H1 (cell line): ENCODE measurements around the gene OXSR1. TPM values are rescaled to one million over a fixed set of nuclear protein-coding genes. Genes with fewer than 3 reads are reported as not detected.

Source experiments
- CTCF ChIA-PET: fragments of 300-600 bp; sonication (Branson Sonifier 250); formaldehyde crosslinking; loops from one replicate; lab custom pipeline; 2021; ENCODE audit not compliant: partially characterized antibody; lab: Charles Lee
- POLR2A ChIA-PET: fragments of 300-600 bp; sonication (Branson Sonifier 250); formaldehyde crosslinking; loops from one replicate; lab custom pipeline; 2021; ENCODE audit warnings: inconsistent platforms; ENCODE audit not compliant: partially characterized antibody; lab: Charles Lee
- DNase-seq, 2 experiments: peaks; one replicate each; pipeline versions ENCODE4 v3.0.0 to v3.0.0-alpha.2; 2010 to 2022; ENCODE audit warnings: low spot score in 2 of 2, low read depth in 1 of 2, mixed read lengths in 1 of 2
- FAIRE-seq: peaks from 2 replicates; lab custom pipeline; 2011; peaks lifted over from hg19 to GRCh38; lab: Jason Lieb, UNC
- H2AFZ ChIP-seq: 2 replicates; pipeline ENCODE4 v1.8.1; 2012; ENCODE audit warnings: low read length, inconsistent platforms
- H2AK5ac ChIP-seq: 2 replicates; pipeline ENCODE4 v1.6.1; 2013; ENCODE audit warnings: low read depth, low read length
- H2BK120ac ChIP-seq: replicated peaks from 2 replicates; pipeline ENCODE3; 2013; ENCODE audit warnings: low read depth, low read length, inconsistent platforms
- H2BK12ac ChIP-seq: 2 replicates; pipeline ENCODE4 v1.6.1; 2013; ENCODE audit warnings: low read depth, low read length
- H2BK15ac ChIP-seq: 2 replicates; pipeline ENCODE4 v1.6.1; 2013; ENCODE audit warnings: low read length
- H2BK20ac ChIP-seq: 2 replicates; pipeline ENCODE4 v1.6.1; 2013; ENCODE audit warnings: low read length
- H2BK5ac ChIP-seq: 2 replicates; pipeline ENCODE4 v1.6.1; 2013; ENCODE audit warnings: low read depth, low read length
- H3K14ac ChIP-seq: 2 replicates; pipeline ENCODE4 v1.6.1; 2013; ENCODE audit warnings: inconsistent platforms; ENCODE audit not compliant: insufficient read length
- H3K18ac ChIP-seq: 2 replicates; pipeline ENCODE4 v1.6.1; 2013; ENCODE audit warnings: low read length; ENCODE audit errors: extremely low read depth
- H3K23ac ChIP-seq: 2 replicates; pipeline ENCODE4 v1.6.1; 2013; ENCODE audit warnings: inconsistent platforms; ENCODE audit not compliant: insufficient read length
- H3K23me2 ChIP-seq: 2 replicates; pipeline ENCODE4 v1.6.1; 2013; ENCODE audit warnings: low read depth, low read length
- H3K27ac ChIP-seq: 2 replicates; pipeline ENCODE4 v1.6.1; 2011; ENCODE audit warnings: low read depth, low read length, inconsistent platforms
- H3K27me3 ChIP-seq, 4 experiments: replicated peaks in 1 of 4; 1 replicate in 1 of 4; 2 replicates in 3 of 4; pipeline versions ENCODE4 v1.6.1 to v1.8.1; 2011 to 2013; ENCODE audit warnings: low read length in 3 of 4, mild to moderate bottlenecking in 3 of 4, inconsistent platforms in 2 of 4, mixed read lengths in 2 of 4, moderate library complexity in 1 of 4; ENCODE audit not compliant: control insufficient read depth in 3 of 4, insufficient read depth in 3 of 4; ENCODE audit errors: extremely low read depth in 1 of 4
- H3K36me3 ChIP-seq, 4 experiments: 2 replicates each; pipeline versions ENCODE4 v1.6.1 to v1.8.1; 2011 to 2013; ENCODE audit warnings: mild to moderate bottlenecking in 4 of 4, low read length in 3 of 4, moderate library complexity in 2 of 4, control low read depth in 1 of 4, inconsistent platforms in 1 of 4; ENCODE audit not compliant: insufficient read depth in 4 of 4, control insufficient read depth in 2 of 4
- H3K4ac ChIP-seq: replicated peaks from 2 replicates; pipeline ENCODE3; 2013; ENCODE audit warnings: low read length, low read depth, mixed read lengths, inconsistent platforms; ENCODE audit not compliant: insufficient read length
- H3K4me1 ChIP-seq, 4 experiments: replicated peaks in 1 of 4; 1 replicate in 1 of 4; 2 replicates in 3 of 4; pipeline versions ENCODE4 v1.6.1 to v1.8.1; 2011 to 2013; ENCODE audit warnings: low read length in 3 of 4, inconsistent platforms in 2 of 4, mixed read lengths in 1 of 4; ENCODE audit not compliant: insufficient read depth in 4 of 4, control insufficient read depth in 3 of 4
- H3K4me2 ChIP-seq, 2 experiments: 2 replicates each; pipeline versions ENCODE4 v1.6.1 to v1.8.1; 2011 to 2013; ENCODE audit warnings: low read depth in 2 of 2, low read length in 2 of 2, control low read depth in 1 of 2, inconsistent platforms in 1 of 2, mild to moderate bottlenecking in 1 of 2; ENCODE audit not compliant: insufficient read depth in 1 of 2
- H3K4me3 ChIP-seq, 4 experiments: fragments of 200-600, 300-600 bp in 1 of 4; sonication (generic), shearing (Covaris generic), sonication (Bioruptor Twin) in 1 of 4; 2 replicates each; pipeline versions ENCODE4 v1.5.1 to v1.8.1; 2011 to 2016; ENCODE audit warnings: low read length in 4 of 4, low read depth in 3 of 4, control low read depth in 2 of 4, inconsistent platforms in 2 of 4, mild to moderate bottlenecking in 2 of 4, mixed read lengths in 1 of 4, moderate library complexity in 1 of 4; ENCODE audit not compliant: insufficient read depth in 2 of 4; ENCODE audit errors: extremely low read depth in 1 of 4
- H3K56ac ChIP-seq: replicated peaks from 2 replicates; pipeline ENCODE3; 2013; ENCODE audit warnings: low read depth, mild to moderate bottlenecking, mixed read lengths, low read length, inconsistent platforms; ENCODE audit not compliant: insufficient read length
- H3K79me1 ChIP-seq: 2 replicates; pipeline ENCODE4 v1.6.1; 2013; ENCODE audit warnings: low read depth, low read length, control low read depth
- H3K79me2 ChIP-seq, 2 experiments: 2 replicates each; pipeline versions ENCODE4 v1.6.1 to v1.8.1; 2012 to 2013; ENCODE audit warnings: low read length in 2 of 2, mild to moderate bottlenecking in 2 of 2, inconsistent platforms in 1 of 2; ENCODE audit not compliant: insufficient read depth in 2 of 2, control insufficient read depth in 1 of 2
- H3K9ac ChIP-seq, 4 experiments: replicated peaks in 1 of 4; 1 replicate in 1 of 4; 2 replicates in 3 of 4; pipeline versions ENCODE4 v1.6.1 to v1.8.1; 2011 to 2013; ENCODE audit warnings: low read depth in 3 of 4, low read length in 3 of 4, control low read depth in 2 of 4, mild to moderate bottlenecking in 2 of 4, moderate library complexity in 2 of 4, inconsistent platforms in 1 of 4; ENCODE audit errors: extremely low read depth in 1 of 4
- H3K9me3 ChIP-seq, 2 experiments: 2 replicates each; pipeline versions ENCODE4 v1.6.1 to v1.8.1; 2012 to 2013; ENCODE audit warnings: mild to moderate bottlenecking in 2 of 2, moderate library complexity in 2 of 2, control low read depth in 1 of 2, inconsistent platforms in 1 of 2, low read depth in 1 of 2, low read length in 1 of 2, mixed read lengths in 1 of 2; ENCODE audit not compliant: insufficient read depth in 2 of 2
- H4K20me1 ChIP-seq, 2 experiments: replicated peaks in 1 of 2; 2 replicates each; pipeline versions ENCODE3 to v1.8.1; 2011 to 2013; ENCODE audit warnings: inconsistent platforms in 2 of 2, low read length in 2 of 2, mild to moderate bottlenecking in 1 of 2; ENCODE audit not compliant: insufficient read depth in 2 of 2, control insufficient read depth in 1 of 2
- H4K5ac ChIP-seq: 2 replicates; pipeline ENCODE4 v1.6.1; 2013; ENCODE audit warnings: low read length, low read depth, mixed read lengths, inconsistent platforms; ENCODE audit not compliant: insufficient read length
- H4K8ac ChIP-seq: 2 replicates; pipeline ENCODE4 v1.8.0; 2013; ENCODE audit warnings: mild to moderate bottlenecking, moderate library complexity, low read length, inconsistent platforms; ENCODE audit not compliant: insufficient read depth; ENCODE audit errors: extremely low read depth
- H4K91ac ChIP-seq: replicated peaks from 2 replicates; pipeline ENCODE3; 2013; ENCODE audit warnings: low read length, mixed read lengths, inconsistent platforms; ENCODE audit not compliant: insufficient read length
- BACH1 ChIP-seq: IDR thresholded peaks from 2 replicates; pipeline ENCODE4 v1.6.1; 2012; ENCODE audit warnings: low read length, improper control_type of control experiment
- CREB1 ChIP-seq: IDR thresholded peaks from 2 replicates; pipeline ENCODE4 v1.6.1; 2012; ENCODE audit warnings: inconsistent platforms
- GTF2F1 ChIP-seq: IDR thresholded peaks from 2 replicates; pipeline ENCODE4 v1.6.1; 2012; ENCODE audit warnings: low read depth, low read length, improper control_type of control experiment, borderline replicate concordance
- KDM1A ChIP-seq: fragments of 200-600, 300-600 bp; sonication (generic); IDR thresholded peaks from 2 replicates; pipeline ENCODE4 v1.7.1; 2016; ENCODE audit warnings: mild to moderate bottlenecking, low read length, borderline replicate concordance
- RAD21 ChIP-seq, 2 experiments: IDR thresholded peaks in 1 of 2; conservative IDR thresholded peaks in 1 of 2; 2 replicates each; pipeline ENCODE4 v1.6.1; 2011; ENCODE audit warnings: low read depth in 2 of 2, low read length in 2 of 2, improper control_type of control experiment in 1 of 2, inconsistent platforms in 1 of 2, mild to moderate bottlenecking in 1 of 2, moderate library complexity in 1 of 2
- RFX5 ChIP-seq: IDR thresholded peaks from 2 replicates; pipeline ENCODE4 v1.6.1; 2011; ENCODE audit warnings: low read depth, low read length, improper control_type of control experiment, borderline replicate concordance
- SIRT6 ChIP-seq: IDR thresholded peaks from one replicate; pipeline ENCODE4 v1.7.1; 2012; ENCODE audit warnings: low read length, inconsistent platforms
- SIX5 ChIP-seq: IDR thresholded peaks from 2 replicates; pipeline ENCODE4 v1.6.1; 2011; ENCODE audit warnings: mild to moderate bottlenecking, low read depth, low read length
- SP2 ChIP-seq: IDR thresholded peaks from 2 replicates; pipeline ENCODE4 v1.6.1; 2012; ENCODE audit warnings: mild to moderate bottlenecking, low read length, inconsistent platforms
- TAF1 ChIP-seq: IDR thresholded peaks from 2 replicates; pipeline ENCODE4 v1.6.1; 2011; ENCODE audit warnings: mild to moderate bottlenecking, low read depth, low read length
- WGBS, 2 experiments: shearing (Covaris generic) in 1 of 2; methylation state at CpG; one replicate each; pipeline versions ENCODE4 v1.1.6 to v1.1.7; 2013 to 2015; ENCODE audit warnings: low lambda C conversion rate in 2 of 2, mixed read lengths in 2 of 2, inconsistent platforms in 1 of 2, low coverage in 1 of 2, missing lambda C conversion rate in 1 of 2; ENCODE audit not compliant: insufficient replicate concordance in 2 of 2, insufficient coverage in 1 of 2, insufficient read length in 1 of 2; ENCODE audit errors: extremely low coverage in 1 of 2, missing lambda C conversion rate in 1 of 2; 5-methylcytosine and 5-hydroxymethylcytosine counted together
- polyA plus RNA-seq, 7 experiments: library from polyadenylated mRNA; depleted of rRNA in 3 of 7; stranded (reverse) in 5 of 7; unstranded in 2 of 7; fragments of >200 nt in 5 of 7; fragments of 200-250 nt in 2 of 7; gene quantifications; 1 replicate in 5 of 7; 2 replicates in 1 of 7; 4 replicates in 1 of 7; pipeline versions ENCODE4 v1.2.1 to v1.2.3, GENCODE V29; 2011 to 2013; ENCODE audit warnings: missing spikeins in 2 of 7, mixed read lengths in 2 of 7
- total RNA-seq: library from RNA; stranded (reverse); fragmentation: NEBNext Ultra II Directional; extraction: Animal tissue kit (Norgen Biotek cat#: 25700); gene quantifications from 2 replicates; pipeline ENCODE4 v1.2.1, GENCODE V29; 2021
- TF ChIP-seq, protein P1 (sequence below), 3 experiments: IDR thresholded peaks; 1 replicate in 2 of 3; 2 replicates in 1 of 3; pipeline versions ENCODE4 v1.5.1 to v1.6.1; 2011; ENCODE audit warnings: low read length in 3 of 3, mild to moderate bottlenecking in 3 of 3, inconsistent platforms in 2 of 3, low read depth in 1 of 3, moderate library complexity in 1 of 3; ENCODE audit not compliant: insufficient read depth in 1 of 3; ENCODE audit errors: control extremely low read depth in 1 of 3

OXSR1 gene
- total and polyA plus RNA-seq, 2 of the 8 experiments (the other 6 are each of a cell fraction or from before 2014, with no cell fraction given): 25.1 to 47.0 TPM

GRCh38 chr3:38265604-38266307 is 100.4 kb downstream of the OXSR1 start, which contains the start of gene SLC22A13:
SLC22A13 (plus strand) TSS chr3:38265812; CDS start chr3:38265861, 49 bp downstream.
- CTCF ChIA-PET: interaction anchor here (1.0 to 1.5 kb wide), 3 partner anchors 33 to 262 kb away, joined by 3 read pairs; no protein-coding TSS in a partner anchor
- H4K5ac ChIP-seq: no peak within 1 kb of the TSS
- no peaks in the 10 kb centered on the region; a peak in 1 of 7 replicates for H3K27me3 ChIP-seq
- H2BK20ac ChIP-seq: peak within 1 kb of the TSS; percentile 48; the same call in 1 of the 2 replicates
- H4K8ac ChIP-seq: no peak within 1 kb of the TSS
- H3K4me3 ChIP-seq: no peak within 1 kb of the TSS
- DNase-seq (no peak), FAIRE-seq (no peak)
- no peaks in the 10 kb centered on the region for H4K20me1 ChIP-seq
- H2BK5ac ChIP-seq: no peak within 1 kb of the TSS
- H3K9me3 ChIP-seq: no peaks in the 10 kb centered on the region
- H3K4ac ChIP-seq: peak within 1 kb of the TSS; percentile 58
- H2AK5ac ChIP-seq: no peak within 1 kb of the TSS
- no peak within 1 kb of the TSS for H3K56ac ChIP-seq
- TF ChIP-seq BACH1 (no peak), TAF1 (no peak), RFX5 (no peak), CREB1 (no peak), KDM1A (no peak), SIX5 (no peak), RAD21 (IDR thresholded peaks at IDR 0.05 in 1 of 2, conservative IDR thresholded peaks at IDR 0.05 in 1 of 2; ENCODE audit: low read depth in 2 of 2, low read length in 2 of 2) (no peak), GTF2F1 (no peak), SIRT6 (no peak), SP2 (no peak)
- TF ChIP-seq, protein P1, sequence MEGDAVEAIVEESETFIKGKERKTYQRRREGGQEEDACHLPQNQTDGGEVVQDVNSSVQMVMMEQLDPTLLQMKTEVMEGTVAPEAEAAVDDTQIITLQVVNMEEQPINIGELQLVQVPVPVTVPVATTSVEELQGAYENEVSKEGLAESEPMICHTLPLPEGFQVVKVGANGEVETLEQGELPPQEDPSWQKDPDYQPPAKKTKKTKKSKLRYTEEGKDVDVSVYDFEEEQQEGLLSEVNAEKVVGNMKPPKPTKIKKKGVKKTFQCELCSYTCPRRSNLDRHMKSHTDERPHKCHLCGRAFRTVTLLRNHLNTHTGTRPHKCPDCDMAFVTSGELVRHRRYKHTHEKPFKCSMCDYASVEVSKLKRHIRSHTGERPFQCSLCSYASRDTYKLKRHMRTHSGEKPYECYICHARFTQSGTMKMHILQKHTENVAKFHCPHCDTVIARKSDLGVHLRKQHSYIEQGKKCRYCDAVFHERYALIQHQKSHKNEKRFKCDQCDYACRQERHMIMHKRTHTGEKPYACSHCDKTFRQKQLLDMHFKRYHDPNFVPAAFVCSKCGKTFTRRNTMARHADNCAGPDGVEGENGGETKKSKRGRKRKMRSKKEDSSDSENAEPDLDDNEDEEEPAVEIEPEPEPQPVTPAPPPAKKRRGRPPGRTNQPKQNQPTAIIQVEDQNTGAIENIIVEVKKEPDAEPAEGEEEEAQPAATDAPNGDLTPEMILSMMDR (IDR thresholded peaks at IDR 0.05; ENCODE audit: control extremely low read depth in 1 of 3, insufficient read depth in 1 of 3, low read depth in 1 of 3, low read length in 3 of 3): no peak
- H3K9ac ChIP-seq: no peak within 1 kb of the TSS
- no peak within 1 kb of the TSS for H2BK12ac ChIP-seq
- H3K23ac ChIP-seq: no peak within 1 kb of the TSS
- H3K23me2 ChIP-seq: 0 out of 2 replicates have a peak, but pooled peaks cover 3% of the 10 kb centered on the region
- H2AFZ ChIP-seq: no peak within 1 kb of the TSS
- H3K4me1 ChIP-seq: peaks cover 0 to 10% (median 3%) of the 10 kb centered on the region in 4 experiments; a peak in 3 of 7 replicates
- no peaks in the 10 kb centered on the region for H3K79me1 ChIP-seq
- H3K79me2 ChIP-seq: no peaks in the 10 kb centered on the region
- no peaks in the 10 kb centered on the region for H3K36me3 ChIP-seq
- no peak within 1 kb of the TSS for H3K14ac ChIP-seq
- 91% methylated on average over 9 of the region's 9 CpGs; no CpG with 5 or more reads in 1 of the 2 experiments for WGBS, 2 experiments
- no peak within 1 kb of the TSS for H3K4me2 ChIP-seq
- H2BK15ac ChIP-seq: no peak within 1 kb of the TSS
- no peak within 1 kb of the TSS for H3K27ac ChIP-seq
- H3K18ac ChIP-seq: no peak within 1 kb of the TSS
- no peak within 1 kb of the TSS for H4K91ac ChIP-seq
- POLR2A ChIA-PET: interaction anchor here (1.2 kb wide), 1 partner anchor 20 kb away, joined by 3 read pairs; no protein-coding TSS in a partner anchor
- no peak within 1 kb of the TSS for H2BK120ac ChIP-seq
